Measurements from ENCODE around the gene MORN2. TPM values are rescaled to one million over a fixed set of nuclear protein-coding genes. Genes with fewer than 3 reads are reported as not detected.

Gene MORN2
- total and polyA plus RNA-seq, 2 donors (not counting 3 experiments of a cell fraction or from before 2014, with no cell fraction given): 11.6 to 15.0 TPM

DNA sequence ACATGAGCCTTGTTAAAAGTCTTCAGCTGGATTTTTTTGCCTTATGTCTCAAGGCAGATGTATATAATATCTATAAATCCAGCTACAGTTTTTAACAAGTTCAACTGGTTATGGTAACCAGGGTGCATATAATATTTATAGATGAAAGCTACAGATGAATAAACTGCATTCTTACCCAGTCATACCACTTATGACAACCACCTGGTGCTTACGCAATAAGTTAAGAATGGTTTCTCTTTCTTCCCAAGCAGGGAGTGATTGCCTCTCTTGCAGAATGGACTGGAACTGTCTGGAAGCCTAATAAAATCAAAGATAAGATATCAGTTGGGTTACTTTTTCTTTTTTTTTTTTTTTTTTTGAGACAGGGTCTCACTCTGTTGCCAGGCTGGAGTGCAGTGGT, 19.6 kb upstream of the MORN2 start:
- ChIA-PET POLR2A (interaction anchor here (1.1 kb wide), 1 partner anchor 105 kb away, joined by 3 read pairs; the partner anchor contains the start of gene SRSF7), CTCF (interaction anchor here (1.1 kb wide), 1 partner anchor 21 kb away, joined by 4 read pairs; no protein-coding TSS in a partner anchor)
- no peaks in the 10 kb centered on the region for H4K20me1 ChIP-seq (replicated peaks; ENCODE audit: control insufficient read depth, extremely low read depth, insufficient read depth, low read length)
- DNase-seq (ENCODE audit: low read depth, low spot score) (no peak), FAIRE-seq (no peak)
- H3K27ac ChIP-seq (ENCODE audit: insufficient read depth, low read depth, low read length): no peak overlapping the region
- H3K9ac ChIP-seq (replicated peaks; ENCODE audit: extremely low read depth, insufficient read depth, low read length): no peak overlapping the region
- no peak for TF ChIP-seq POLR2AphosphoS5 (IDR thresholded peaks at IDR 0.05; ENCODE audit: insufficient read depth, low read depth, low read length)
- TF ChIP-seq FOS (IDR thresholded peaks at IDR 0.05; ENCODE audit: borderline replicate concordance, insufficient read depth, low read length): no peak
- TF ChIP-seq, protein P1, sequence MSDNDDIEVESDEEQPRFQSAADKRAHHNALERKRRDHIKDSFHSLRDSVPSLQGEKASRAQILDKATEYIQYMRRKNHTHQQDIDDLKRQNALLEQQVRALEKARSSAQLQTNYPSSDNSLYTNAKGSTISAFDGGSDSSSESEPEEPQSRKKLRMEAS (IDR thresholded peaks at IDR 0.05; ENCODE audit: insufficient read depth, insufficient read length): no peak
- TF ChIP-seq MYC (IDR thresholded peaks at IDR 0.05; ENCODE audit: low read depth, low read length): no peak
- TF ChIP-seq EZH2 (IDR thresholded peaks at IDR 0.05; ENCODE audit: borderline replicate concordance, low read depth, low read length, severe bottlenecking): no peak
- TF ChIP-seq POLR2A (IDR thresholded peaks at IDR 0.05; ENCODE audit: low read depth, low read length): no peak
- no peak for TF ChIP-seq JUN (IDR thresholded peaks at IDR 0.05; ENCODE audit: borderline replicate concordance, insufficient read depth, insufficient read length, low read depth)
- TF ChIP-seq GATA2 (IDR thresholded peaks at IDR 0.05; ENCODE audit: insufficient read depth, insufficient read length, low read depth, low read length): no peak
- TF ChIP-seq, protein P2, sequence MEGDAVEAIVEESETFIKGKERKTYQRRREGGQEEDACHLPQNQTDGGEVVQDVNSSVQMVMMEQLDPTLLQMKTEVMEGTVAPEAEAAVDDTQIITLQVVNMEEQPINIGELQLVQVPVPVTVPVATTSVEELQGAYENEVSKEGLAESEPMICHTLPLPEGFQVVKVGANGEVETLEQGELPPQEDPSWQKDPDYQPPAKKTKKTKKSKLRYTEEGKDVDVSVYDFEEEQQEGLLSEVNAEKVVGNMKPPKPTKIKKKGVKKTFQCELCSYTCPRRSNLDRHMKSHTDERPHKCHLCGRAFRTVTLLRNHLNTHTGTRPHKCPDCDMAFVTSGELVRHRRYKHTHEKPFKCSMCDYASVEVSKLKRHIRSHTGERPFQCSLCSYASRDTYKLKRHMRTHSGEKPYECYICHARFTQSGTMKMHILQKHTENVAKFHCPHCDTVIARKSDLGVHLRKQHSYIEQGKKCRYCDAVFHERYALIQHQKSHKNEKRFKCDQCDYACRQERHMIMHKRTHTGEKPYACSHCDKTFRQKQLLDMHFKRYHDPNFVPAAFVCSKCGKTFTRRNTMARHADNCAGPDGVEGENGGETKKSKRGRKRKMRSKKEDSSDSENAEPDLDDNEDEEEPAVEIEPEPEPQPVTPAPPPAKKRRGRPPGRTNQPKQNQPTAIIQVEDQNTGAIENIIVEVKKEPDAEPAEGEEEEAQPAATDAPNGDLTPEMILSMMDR (IDR thresholded peaks at IDR 0.05; ENCODE audit: extremely low read depth in 1 of 2, insufficient read depth in 1 of 2, low read depth in 1 of 2, low read length in 2 of 2): no peak
- H3K9me1 ChIP-seq (replicated peaks; ENCODE audit: control insufficient read depth, extremely low read depth, insufficient read depth, low read length): no peaks in the 10 kb centered on the region
- no TSS peak for BruUV-seq (replicated peaks)
- no peaks in the 10 kb centered on the region for H3K79me2 ChIP-seq (ENCODE audit: control insufficient read depth, insufficient read depth, low read length)
- no peak overlapping the region for H3K4me3 ChIP-seq (replicated peaks in 1 of 3; ENCODE audit: insufficient read depth in 1 of 3, low read depth in 1 of 3, low read length in 3 of 3)
- no peak overlapping the region for H2AFZ ChIP-seq (ENCODE audit: low read depth, low read length)
- no peaks in the 10 kb centered on the region for H3K27me3 ChIP-seq (ENCODE audit: control insufficient read depth in 2 of 2, insufficient read depth in 2 of 2, low read length in 2 of 2)
- H3K36me3 ChIP-seq (ENCODE audit: control insufficient read depth in 2 of 2, extremely low read depth in 1 of 2, insufficient read depth in 2 of 2, low read length in 2 of 2): peaks cover 17 to 19% of the 10 kb centered on the region in 2 experiments
- H3K4me2 ChIP-seq (ENCODE audit: insufficient read depth, low read length): no peak overlapping the region
- no peaks in the 10 kb centered on the region for H3K4me1 ChIP-seq (ENCODE audit: control insufficient read depth, extremely low read depth, insufficient read depth, low read length)
- no peaks in the 10 kb centered on the region for H3K9me3 ChIP-seq (replicated peaks; ENCODE audit: control insufficient read depth, insufficient read depth, low read length)
- intact Hi-C loops (cut with micrococcal nuclease) (no loop called here), dilution Hi-C loops (cut with MboI; ENCODE audit: extremely low pct_ligation_motif_present, low sequenced_read_pairs) (no loop called here)

Measured in endothelial cell of umbilical vein (primary cell).